GM10248 (cell line): ENCODE data around the gene RGS7.

ENCODE experiments used
- CTCF ChIA-PET: fragments of 300-600 bp; sonication (Branson Sonifier 250); formaldehyde crosslinking; extraction: SDS; loops from one replicate; lab custom pipeline; 2021; ENCODE audit warnings: antibody characterized with exemption; lab: Yijun Ruan, JAX
- POLR2A ChIA-PET: fragments of 350-650 bp; sonication (Branson Sonifier 250); formaldehyde crosslinking; extraction: SDS; loops from one replicate; lab custom pipeline; 2020; ENCODE audit warnings: antibody characterized with exemption; lab: Yijun Ruan, JAX
- DNase-seq: peaks from one replicate; pipeline ENCODE4 v3.0.0; 2012; ENCODE audit errors: extremely low spot score
- TF ChIP-seq, protein P1 (sequence below): IDR thresholded peaks from 2 replicates; pipeline ENCODE4 v1.5.1; 2012; ENCODE audit warnings: mild to moderate bottlenecking, low read depth; ENCODE audit errors: extremely low read depth, missing control alignments, control extremely low read depth

The RGS7 gene

DNA sequence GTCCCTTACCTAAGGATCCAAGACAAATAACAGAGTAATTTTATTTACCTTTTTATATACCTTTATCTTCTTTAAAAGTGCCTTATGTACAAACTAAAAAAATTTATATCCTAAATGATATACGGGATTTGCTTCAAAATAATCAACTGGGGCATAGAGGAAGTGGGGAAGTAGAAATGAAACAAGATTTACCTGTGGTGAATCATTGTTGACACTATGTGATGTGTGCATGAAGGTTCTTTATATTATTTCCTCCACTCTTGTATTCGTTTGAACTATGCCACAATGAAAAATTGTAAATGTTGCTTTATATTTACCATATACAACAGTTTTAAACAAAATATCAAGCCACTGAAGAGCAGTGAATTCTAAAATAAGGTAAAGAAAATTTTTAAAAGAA lies 13.0 kb downstream of the RGS7 start:
- TF ChIP-seq, protein P1, sequence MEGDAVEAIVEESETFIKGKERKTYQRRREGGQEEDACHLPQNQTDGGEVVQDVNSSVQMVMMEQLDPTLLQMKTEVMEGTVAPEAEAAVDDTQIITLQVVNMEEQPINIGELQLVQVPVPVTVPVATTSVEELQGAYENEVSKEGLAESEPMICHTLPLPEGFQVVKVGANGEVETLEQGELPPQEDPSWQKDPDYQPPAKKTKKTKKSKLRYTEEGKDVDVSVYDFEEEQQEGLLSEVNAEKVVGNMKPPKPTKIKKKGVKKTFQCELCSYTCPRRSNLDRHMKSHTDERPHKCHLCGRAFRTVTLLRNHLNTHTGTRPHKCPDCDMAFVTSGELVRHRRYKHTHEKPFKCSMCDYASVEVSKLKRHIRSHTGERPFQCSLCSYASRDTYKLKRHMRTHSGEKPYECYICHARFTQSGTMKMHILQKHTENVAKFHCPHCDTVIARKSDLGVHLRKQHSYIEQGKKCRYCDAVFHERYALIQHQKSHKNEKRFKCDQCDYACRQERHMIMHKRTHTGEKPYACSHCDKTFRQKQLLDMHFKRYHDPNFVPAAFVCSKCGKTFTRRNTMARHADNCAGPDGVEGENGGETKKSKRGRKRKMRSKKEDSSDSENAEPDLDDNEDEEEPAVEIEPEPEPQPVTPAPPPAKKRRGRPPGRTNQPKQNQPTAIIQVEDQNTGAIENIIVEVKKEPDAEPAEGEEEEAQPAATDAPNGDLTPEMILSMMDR, result no peak
- ChIA-PET CTCF (interaction anchor here (1.3 kb wide), 1 partner anchor 28 kb away, joined by 3 read pairs; no protein-coding TSS in a partner anchor), POLR2A (no interaction called here)
- DNase-seq, result no peak

DNA sequence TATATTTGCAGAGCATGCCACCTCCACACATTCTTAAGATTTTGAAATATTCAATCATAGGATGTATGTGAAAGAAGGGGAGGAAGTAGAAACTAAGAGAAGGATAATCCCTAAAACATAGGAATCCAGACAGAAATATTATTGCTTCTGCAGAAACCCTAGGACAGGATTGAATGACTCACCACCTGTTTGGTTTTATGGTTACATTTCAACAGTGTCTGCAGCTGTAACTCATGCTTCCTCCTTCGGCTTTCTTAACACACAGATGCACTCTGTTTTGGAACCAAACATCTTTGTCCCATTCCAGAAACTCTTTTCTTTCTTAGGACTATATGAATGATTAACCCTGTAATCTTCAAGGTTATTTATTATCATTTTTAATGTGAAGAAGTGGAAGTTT lies 20.7 kb downstream of the RGS7 start:
- POLR2A ChIA-PET, result no interaction called here
- DNase-seq, result no peak
- TF ChIP-seq, protein P1, result no peak
- CTCF ChIA-PET, result no interaction called here

DNA sequence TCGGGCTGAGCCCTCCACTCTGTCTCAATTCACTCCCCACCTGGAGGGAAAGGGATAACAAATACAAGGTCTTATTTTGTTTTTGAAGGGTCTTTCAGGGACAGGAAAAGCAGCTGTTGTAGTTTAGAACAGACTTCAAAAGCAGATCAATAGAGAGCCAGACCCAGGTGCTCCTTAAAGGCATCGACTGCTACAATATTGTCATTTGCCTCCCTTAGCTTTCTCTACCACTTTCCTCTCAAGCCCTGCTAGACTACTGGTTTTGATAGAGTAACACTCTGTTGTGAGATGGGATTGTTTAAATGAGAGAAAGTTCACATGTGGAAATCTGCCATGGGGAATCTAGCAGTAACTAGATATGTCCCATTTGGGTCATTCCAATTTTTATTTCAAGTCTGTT lies 24.0 kb downstream of the RGS7 start:
- TF ChIP-seq, protein P1, result no peak
- no peak for DNase-seq
- CTCF ChIA-PET, result no interaction called here
- POLR2A ChIA-PET, result no interaction called here

DNA sequence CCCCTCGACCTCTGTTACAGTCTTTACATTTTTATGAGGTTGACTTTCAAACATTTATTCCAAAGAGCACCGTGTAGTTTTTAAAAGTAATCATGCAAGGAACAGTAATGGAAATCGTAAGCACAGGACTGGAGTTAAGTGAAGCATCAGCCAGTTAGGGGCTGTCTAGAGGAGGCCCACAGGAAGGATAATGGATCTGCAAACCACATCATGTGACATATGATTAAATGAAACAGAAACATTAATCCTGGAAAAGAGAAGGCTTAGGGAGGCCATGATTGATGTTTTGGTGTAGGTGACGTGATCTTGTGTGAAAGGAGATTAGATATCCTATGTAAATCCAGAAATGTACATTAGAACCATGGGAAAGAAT lies 25.0 kb downstream of the RGS7 start:
- ChIA-PET CTCF (no interaction called here), POLR2A (no interaction called here)
- TF ChIP-seq, protein P1, result no peak
- DNase-seq, result no peak

DNA sequence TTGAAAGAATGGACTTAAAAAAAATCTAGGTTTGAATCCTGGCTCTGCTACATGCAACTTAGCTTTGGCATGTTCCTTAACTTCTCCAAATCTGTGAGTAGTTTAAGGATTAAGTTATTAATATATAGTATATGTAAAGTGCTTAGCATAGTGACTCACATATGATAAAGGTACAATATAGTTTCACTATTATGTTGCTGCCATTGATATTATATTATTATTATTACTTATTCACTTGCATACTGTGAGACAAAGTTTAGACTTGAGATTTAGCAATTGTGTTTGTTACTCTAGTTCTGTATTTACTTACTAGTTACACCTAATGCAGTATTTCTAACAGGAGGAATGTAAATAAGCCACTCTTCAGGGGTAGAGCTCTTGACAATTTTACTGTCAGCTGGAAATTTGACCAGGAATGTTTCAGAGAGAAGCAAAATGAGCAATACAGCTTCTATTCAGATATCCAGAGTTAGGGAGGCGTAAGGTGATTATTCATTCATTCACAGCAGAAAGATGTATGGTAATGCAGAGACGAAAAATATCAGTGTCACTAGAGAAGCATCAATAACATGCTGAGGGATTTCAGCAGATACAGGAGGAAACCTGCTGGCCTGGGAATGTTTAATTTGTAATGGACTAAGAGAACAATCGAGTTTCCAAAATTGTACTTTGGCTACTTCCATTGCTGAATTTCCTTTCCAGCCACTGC lies 25.5 kb downstream of the RGS7 start:
- ChIA-PET POLR2A (no interaction called here), CTCF (interaction anchor here (1.6 kb wide), 1 partner anchor 56 kb away, joined by 3 read pairs; no protein-coding TSS in a partner anchor)
- TF ChIP-seq, protein P1, result no peak
- no peak for DNase-seq

DNA sequence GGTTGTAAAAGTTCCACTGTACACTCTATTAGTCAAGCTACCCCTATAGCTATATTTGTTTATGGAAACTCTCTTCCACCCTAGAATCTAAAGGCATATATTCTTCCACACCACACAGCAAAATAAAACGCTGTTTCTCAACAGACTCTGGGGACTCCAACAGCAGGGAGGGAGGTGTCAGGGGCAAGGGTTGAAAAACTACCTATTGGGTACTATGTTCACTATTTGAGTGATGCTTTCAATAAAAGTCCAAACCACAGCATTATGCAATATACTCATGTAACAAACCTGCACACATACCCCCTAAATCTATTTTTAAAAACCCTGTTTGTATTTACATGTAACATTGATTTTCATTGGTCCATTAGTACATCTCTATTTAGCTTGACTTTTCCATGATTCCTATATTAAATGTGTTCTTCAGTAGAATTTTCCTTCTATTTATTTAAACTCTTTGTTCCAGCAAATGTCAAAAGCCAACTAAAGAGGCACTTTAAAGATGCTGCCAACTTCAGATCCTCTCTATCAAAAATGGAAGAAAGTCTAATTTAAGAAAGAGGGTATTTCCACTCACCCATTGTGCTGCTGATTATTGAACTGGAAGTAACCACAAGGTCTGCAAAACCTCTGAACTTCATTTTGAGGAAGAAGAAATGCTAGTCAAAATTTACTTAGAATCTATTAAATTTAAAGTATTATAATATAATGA lies 26.2 kb downstream of the RGS7 start:
- TF ChIP-seq, protein P1, result no peak
- ChIA-PET POLR2A (no interaction called here), CTCF (interaction anchor here (1.6 kb wide), 1 partner anchor 55 kb away, joined by 3 read pairs; no protein-coding TSS in a partner anchor)
- DNase-seq, result no peak
